CD4-positive, alpha-beta memory T cell (primary cell): ENCODE results near the gene STAT5A. TPM values are rescaled to one million over a fixed set of nuclear protein-coding genes. Genes with fewer than 3 reads are reported as not detected.
A peak's percentile ranks its signal among the peaks of the same experiment; 100 is the strongest.
"Not testable (repeated sequence)": the region's sequence is repeated elsewhere in the genome, so short reads cannot be mapped to it uniquely, and the experiment has no call there.

Source experiments
- CTCF ChIA-PET: fragments of 350-600 bp; sonication (Branson Sonifier 250); formaldehyde crosslinking; loops from one replicate; lab custom pipeline; 2021; ENCODE audit warnings: inconsistent platforms; ENCODE audit not compliant: partially characterized antibody; lab: Charles Lee
- POLR2A ChIA-PET: fragments of 350-600 bp; sonication (Branson Sonifier 250); formaldehyde crosslinking; loops from one replicate; lab custom pipeline; 2021; ENCODE audit not compliant: partially characterized antibody; lab: Charles Lee
- DNase-seq, 5 donors: peaks; one replicate each; pipeline versions ENCODE4 v3.0.0 to v3.0.0-alpha.2; 2020 to 2022; ENCODE audit warnings: mixed read lengths in 1 of 5
- H3K27ac ChIP-seq: one replicate; pipeline ENCODE4 v1.7.0; 2013; ENCODE audit warnings: low read depth, low read length
- H3K27me3 ChIP-seq: 2 replicates; pipeline ENCODE4 v1.7.0; 2013; ENCODE audit warnings: mild to moderate bottlenecking, low read length, moderate library complexity; ENCODE audit not compliant: insufficient read depth
- H3K36me3 ChIP-seq: 2 replicates; pipeline ENCODE4 v1.7.0; 2013; ENCODE audit warnings: mild to moderate bottlenecking, low read length, moderate library complexity; ENCODE audit not compliant: insufficient read depth
- H3K4me1 ChIP-seq: 2 replicates; pipeline ENCODE4 v1.7.0; 2013; ENCODE audit warnings: mild to moderate bottlenecking, low read length, moderate library complexity; ENCODE audit not compliant: insufficient read depth
- H3K4me3 ChIP-seq, 2 donors: one replicate each; pipeline ENCODE4 v1.7.0; 2013; ENCODE audit warnings: low read length in 2 of 2, mild to moderate bottlenecking in 1 of 2
- H3K9me3 ChIP-seq, 2 donors: one replicate each; pipeline ENCODE4 v1.7.0; 2013; ENCODE audit warnings: low read length in 2 of 2, control low read depth in 1 of 2; ENCODE audit not compliant: control insufficient read depth in 1 of 2
- H3K27ac Mint-ChIP-seq, 7 donors: one replicate each; pipeline ENCODE4 v1.8.0; 2020 to 2021; ENCODE audit warnings: mixed read lengths in 7 of 7, mild to moderate bottlenecking in 6 of 7, inconsistent platforms in 3 of 7, moderate library complexity in 3 of 7
- H3K27me3 Mint-ChIP-seq, 2 donors: one replicate each; pipeline ENCODE4 v1.8.0; 2020 to 2021; ENCODE audit warnings: mixed read lengths in 2 of 2
- H3K36me3 Mint-ChIP-seq, 2 donors: one replicate each; pipeline ENCODE4 v1.8.0; 2020 to 2021; ENCODE audit warnings: mixed read lengths in 2 of 2, inconsistent platforms in 1 of 2, mild to moderate bottlenecking in 1 of 2
- H3K4me1 Mint-ChIP-seq, 4 donors: one replicate each; pipeline ENCODE4 v1.8.0; 2020 to 2021; ENCODE audit warnings: mixed read lengths in 4 of 4, mild to moderate bottlenecking in 1 of 4
- H3K4me3 Mint-ChIP-seq, 8 donors: one replicate each; pipeline ENCODE4 v1.8.0; 2020 to 2021; ENCODE audit warnings: mixed read lengths in 8 of 8, mild to moderate bottlenecking in 7 of 8, moderate library complexity in 6 of 8, inconsistent platforms in 3 of 8
- H3K9me3 Mint-ChIP-seq, 8 donors: one replicate each; pipeline ENCODE4 v1.8.0; 2020 to 2021; ENCODE audit warnings: mixed read lengths in 8 of 8, mild to moderate bottlenecking in 5 of 8, inconsistent platforms in 3 of 8, moderate library complexity in 1 of 8
- intact Hi-C: fragments of 100-400 bp; cut with micrococcal nuclease; formaldehyde crosslinking; loops from one replicate; pipeline ENCODE4 v1.15.1; 2023
- polyA plus RNA-seq, 2 donors: library from polyadenylated mRNA; unstranded; fragments of 300-500 nt; fragmentation: Illumina TruSeq; gene quantifications; one replicate each; pipeline ENCODE4 v1.2.3, GENCODE V29; 2021
- total RNA-seq, 2 experiments: library from RNA; stranded (reverse); gene quantifications; one replicate each; pipeline ENCODE4 v1.2.3, GENCODE V29; 2021

The STAT5A gene
- total and polyA plus RNA-seq, 4 experiments from 2014 or later, result 66.7 to 133 (median 112) TPM

DNA sequence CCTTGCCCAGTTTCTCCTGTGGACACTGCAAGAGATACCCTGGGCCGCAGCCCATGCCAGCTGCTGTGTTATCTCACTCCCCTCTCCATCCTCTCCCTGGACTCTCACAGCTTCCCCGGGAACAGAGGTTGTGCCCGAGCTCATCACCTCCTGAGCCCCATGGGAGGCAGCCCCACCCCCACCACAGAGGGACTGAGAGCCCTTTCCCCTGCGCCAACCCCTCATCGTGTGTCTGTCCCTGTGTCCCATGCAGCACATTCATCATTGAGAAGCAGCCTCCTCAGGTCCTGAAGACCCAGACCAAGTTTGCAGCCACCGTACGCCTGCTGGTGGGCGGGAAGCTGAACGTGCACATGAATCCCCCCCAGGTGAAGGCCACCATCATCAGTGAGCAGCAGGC lies 12.7 kb downstream of the STAT5A start:
- H3K27me3 ChIP-seq, result no peaks in the 10 kb centered on the region
- Mint-ChIP-seq H3K4me3 (no peak overlapping the region), H3K27me3 (no peaks in the 10 kb centered on the region), H3K27ac (peak overlapping the region in 2 of 7 donors; percentile 42 to 67), H3K4me1 (peaks cover 5 to 25% (median 14%) of the 10 kb centered on the region in 4 donors), H3K36me3 (peaks cover 48 to 63% of the 10 kb centered on the region in 2 donors), H3K9me3 (no peaks in the 10 kb centered on the region)
- ChIA-PET CTCF (interaction anchor here (1.0 to 3.2 kb wide), 2 partner anchors 11 to 78 kb away, joined by 3 to 18 read pairs; no protein-coding TSS in a partner anchor), POLR2A (interaction anchor here (4.2 kb wide), 1 partner anchor 12 kb away, joined by 19 read pairs; the partner anchor contains the start of gene STAT5A)
- intact Hi-C loops, result no loop called here
- no peak overlapping the region for H3K27ac ChIP-seq
- H3K4me3 ChIP-seq, result no peak overlapping the region
- H3K36me3 ChIP-seq, result peaks cover 61% of the 10 kb centered on the region
- no peaks in the 10 kb centered on the region for H3K9me3 ChIP-seq
- no peak for DNase-seq
- peaks cover 6% of the 10 kb centered on the region for H3K4me1 ChIP-seq

DNA sequence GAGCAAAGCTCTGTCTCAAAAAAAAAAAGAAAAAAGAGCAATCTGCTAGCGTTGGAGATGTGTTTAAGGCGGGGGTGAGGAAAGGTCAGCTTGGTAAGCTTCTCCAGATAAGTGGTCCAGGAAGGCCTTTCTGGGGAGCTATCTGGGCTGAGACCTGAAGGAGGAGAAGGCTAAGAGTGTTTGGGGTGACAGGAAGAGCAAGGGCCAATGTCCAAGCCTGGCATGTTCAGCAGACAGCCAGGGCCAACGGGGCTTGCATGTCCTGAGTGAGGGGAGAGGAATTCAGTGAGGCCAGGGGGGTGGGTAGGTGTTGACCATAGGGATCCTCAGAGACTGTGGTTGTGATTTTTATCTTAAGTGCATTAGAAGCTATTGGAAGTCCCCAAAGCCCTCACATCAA lies 15.4 kb downstream of the STAT5A start:
- no peak overlapping the region for H3K4me3 ChIP-seq
- no peak overlapping the region for H3K27ac ChIP-seq
- H3K4me3 Mint-ChIP-seq, result no peak overlapping the region
- peaks cover 7% of the 10 kb centered on the region for H3K4me1 ChIP-seq
- ChIA-PET CTCF (interaction anchor here (0.8 to 3.2 kb wide), 3 partner anchors 9 to 36 kb away, joined by 3 to 18 read pairs (median 4); no protein-coding TSS in a partner anchor), POLR2A (interaction anchor here (0.6 to 4.2 kb wide), 3 partner anchors 8 to 112 kb away, joined by 3 to 19 read pairs (median 3); partner anchors contain the start of gene STAT5A)
- peaks cover 6 to 27% (median 15%) of the 10 kb centered on the region in 4 donors for H3K4me1 Mint-ChIP-seq
- peaks cover 52 to 71% of the 10 kb centered on the region in 2 donors for H3K36me3 Mint-ChIP-seq
- H3K9me3 ChIP-seq, result no peaks in the 10 kb centered on the region
- no peaks in the 10 kb centered on the region for H3K9me3 Mint-ChIP-seq
- H3K27ac Mint-ChIP-seq, result peak overlapping the region in 3 of 7 donors; percentile 61 to 70 (median 68)
- peaks cover 74% of the 10 kb centered on the region for H3K36me3 ChIP-seq
- no peaks in the 10 kb centered on the region for H3K27me3 Mint-ChIP-seq
- DNase-seq, result no peak
- no peaks in the 10 kb centered on the region for H3K27me3 ChIP-seq
- intact Hi-C loops, result no loop called here

DNA sequence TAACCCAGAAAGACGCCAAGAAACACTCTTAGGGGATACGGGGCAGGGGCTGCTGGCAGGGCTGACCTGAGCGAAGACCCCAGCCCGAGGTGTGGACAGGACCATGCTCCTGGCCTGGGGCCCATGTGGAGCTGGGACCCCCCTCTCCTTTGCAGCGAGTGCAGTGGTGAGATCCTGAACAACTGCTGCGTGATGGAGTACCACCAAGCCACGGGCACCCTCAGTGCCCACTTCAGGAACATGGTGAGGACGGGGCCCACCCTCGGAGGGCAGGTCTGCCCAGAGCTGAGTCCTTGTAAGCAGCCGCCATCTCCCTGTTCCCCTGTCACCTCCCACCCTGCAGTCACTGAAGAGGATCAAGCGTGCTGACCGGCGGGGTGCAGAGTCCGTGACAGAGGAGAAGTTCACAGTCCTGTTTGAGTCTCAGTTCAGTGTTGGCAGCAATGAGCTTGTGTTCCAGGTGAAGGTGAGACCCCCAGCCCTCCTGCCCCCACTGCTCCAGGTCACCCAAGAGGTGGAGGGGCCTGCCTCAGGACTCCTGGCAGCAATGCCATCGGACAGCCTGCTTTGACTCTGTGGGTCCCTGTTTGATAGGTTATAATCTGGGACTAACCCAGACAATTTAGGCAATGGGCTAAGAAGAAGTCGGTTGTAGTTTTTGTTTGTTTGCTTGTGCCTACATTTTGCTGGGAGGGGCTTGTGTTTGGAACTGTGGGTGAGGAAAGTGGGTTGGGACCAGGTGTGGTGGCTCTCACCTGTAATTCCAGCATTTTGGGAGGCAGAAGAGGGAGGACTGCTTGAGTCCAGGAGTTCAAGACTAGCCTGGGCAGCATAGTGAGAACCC lies 16.1 kb downstream of the STAT5A start:
- H3K36me3 Mint-ChIP-seq, result peaks cover 52 to 75% of the 10 kb centered on the region in 2 donors

DNA sequence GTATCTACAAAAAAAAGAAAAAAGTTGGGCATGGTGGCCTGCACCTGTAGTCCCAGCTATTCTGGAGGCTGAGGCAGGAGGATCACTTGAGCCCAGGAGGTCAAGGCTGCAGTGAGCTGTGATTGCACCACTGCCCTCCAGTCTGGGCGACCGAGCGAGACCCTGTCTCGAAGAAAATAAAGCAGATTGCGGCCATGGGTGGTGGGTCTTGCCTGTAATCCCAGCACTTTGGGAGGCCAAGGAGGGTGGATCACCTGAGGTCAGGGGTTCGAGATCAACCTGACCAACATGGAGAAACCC lies 16.7 kb downstream of the STAT5A start:
- H3K4me1 ChIP-seq, H3K9me3 ChIP-seq, H3K27me3 Mint-ChIP-seq, H3K9me3 Mint-ChIP-seq, H3K4me3 Mint-ChIP-seq, DNase-seq, H3K4me3 ChIP-seq, H3K27me3 ChIP-seq, H3K27ac ChIP-seq, intact Hi-C loops: not testable (repeated sequence)
- H3K36me3 ChIP-seq, result peaks cover 79% of the 10 kb centered on the region
- ChIA-PET CTCF (interaction anchor here (0.8 to 2.6 kb wide), 2 partner anchors 8 to 83 kb away, joined by 3 to 10 read pairs; no protein-coding TSS in a partner anchor), POLR2A (interaction anchor here (1.1 to 4.2 kb wide), 2 partner anchors 16 to 84 kb away, joined by 5 to 19 read pairs; partner anchors contain the start of genes STAT3 and STAT5A)
- Mint-ChIP-seq H3K4me1 (peaks cover 6 to 27% (median 18%) of the 10 kb centered on the region in 4 donors), H3K27ac (peak overlapping the region in 3 of 7 donors; percentile 9 to 65 (median 13)), H3K36me3 (peaks cover 56 to 79% of the 10 kb centered on the region in 2 donors)

More for the DNA sequence above, 16.1 kb downstream of the STAT5A start:
- no peaks in the 10 kb centered on the region for H3K9me3 ChIP-seq
- DNase-seq, result no peak
- Mint-ChIP-seq H3K4me3 (peak overlapping the region in 2 of 8 donors; percentile 17 to 35), H3K27ac (peak overlapping the region in 6 of 7 donors; percentile 39 to 91 (median 60)), H3K27me3 (no peaks in the 10 kb centered on the region), H3K9me3 (no peaks in the 10 kb centered on the region), H3K4me1 (peaks cover 6 to 27% (median 16%) of the 10 kb centered on the region in 4 donors)
- intact Hi-C loops, result no loop called here
- no peak overlapping the region for H3K4me3 ChIP-seq
- ChIA-PET CTCF (interaction anchor here (0.8 to 3.2 kb wide), 4 partner anchors 8 to 82 kb away, joined by 3 to 18 read pairs (median 7); no protein-coding TSS in a partner anchor), POLR2A (interaction anchor here (4.2 kb wide), 1 partner anchor 16 kb away, joined by 19 read pairs; the partner anchor contains the start of gene STAT5A)
- peaks cover 7% of the 10 kb centered on the region for H3K4me1 ChIP-seq
- H3K27me3 ChIP-seq, result no peaks in the 10 kb centered on the region
- H3K36me3 ChIP-seq, result peaks cover 75% of the 10 kb centered on the region
- no peak overlapping the region for H3K27ac ChIP-seq

DNA sequence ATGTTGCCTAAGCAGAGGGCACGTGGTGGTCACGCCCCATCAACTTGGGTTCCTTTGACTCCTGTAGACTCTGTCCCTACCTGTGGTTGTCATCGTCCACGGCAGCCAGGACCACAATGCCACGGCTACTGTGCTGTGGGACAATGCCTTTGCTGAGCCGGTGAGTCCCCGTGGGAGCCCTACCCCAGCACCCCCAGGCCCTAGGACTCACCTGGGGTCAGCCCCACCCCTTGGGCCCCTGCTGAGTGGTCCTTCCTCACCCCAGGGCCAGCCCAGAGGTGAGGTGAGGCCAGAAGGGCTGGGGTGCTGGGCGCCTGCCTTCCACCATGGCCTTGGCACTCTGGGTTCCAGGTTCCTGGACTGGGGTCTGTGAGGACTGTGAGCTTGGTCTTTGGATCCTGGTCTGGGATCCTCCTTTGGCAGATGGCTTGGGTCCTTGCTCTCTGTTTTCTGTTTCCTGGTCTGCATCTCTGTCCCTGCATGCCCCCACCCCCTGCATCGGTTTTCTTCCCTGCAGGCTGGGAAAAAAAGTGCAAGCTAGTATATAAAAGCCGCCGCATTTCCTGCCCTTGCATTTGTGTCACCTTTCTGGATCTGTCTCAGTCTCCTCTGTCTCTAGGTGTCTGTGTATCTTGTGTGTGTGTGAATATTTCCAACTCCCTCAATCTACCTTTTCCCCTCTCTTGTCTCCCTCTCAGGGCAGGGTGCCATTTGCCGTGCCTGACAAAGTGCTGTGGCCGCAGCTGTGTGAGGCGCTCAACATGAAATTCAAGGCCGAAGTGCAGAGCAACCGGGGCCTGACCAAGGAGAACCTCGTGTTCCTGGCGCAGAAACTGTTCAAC lies 17.5 kb downstream of the STAT5A start:
- H3K36me3 Mint-ChIP-seq, result peaks cover 56 to 87% of the 10 kb centered on the region in 2 donors
- POLR2A ChIA-PET, result interaction anchor here (1.0 to 1.1 kb wide), 2 partner anchors 16 to 83 kb away, joined by 4 to 5 read pairs; partner anchors contain the start of gene STAT3
- H3K27me3 Mint-ChIP-seq, result no peaks in the 10 kb centered on the region
- peak overlapping the region; percentile 61 to 88 (median 77) for H3K27ac Mint-ChIP-seq
- Histone ChIP-seq H3K27ac (no peak overlapping the region), H3K4me3 (no peak overlapping the region), H3K9me3 (no peaks in the 10 kb centered on the region), H3K36me3 (peaks cover 87% of the 10 kb centered on the region), H3K4me1 (peaks cover 16% of the 10 kb centered on the region), H3K27me3 (no peaks in the 10 kb centered on the region)
- peak in 2 of 5 donors; percentile 23 to 42 for DNase-seq
- intact Hi-C loops, result no loop called here
- CTCF ChIA-PET, result interaction anchor here (0.8 to 2.6 kb wide), 2 partner anchors 54 to 83 kb away, joined by 3 to 10 read pairs; no protein-coding TSS in a partner anchor
- peaks cover 0 to 5% (median 0%) of the 10 kb centered on the region in 8 donors for H3K9me3 Mint-ChIP-seq
- H3K4me3 Mint-ChIP-seq, result peak overlapping the region in 5 of 8 donors; percentile 2 to 68 (median 20)
- H3K4me1 Mint-ChIP-seq, result peaks cover 11 to 35% (median 25%) of the 10 kb centered on the region in 4 donors

DNA sequence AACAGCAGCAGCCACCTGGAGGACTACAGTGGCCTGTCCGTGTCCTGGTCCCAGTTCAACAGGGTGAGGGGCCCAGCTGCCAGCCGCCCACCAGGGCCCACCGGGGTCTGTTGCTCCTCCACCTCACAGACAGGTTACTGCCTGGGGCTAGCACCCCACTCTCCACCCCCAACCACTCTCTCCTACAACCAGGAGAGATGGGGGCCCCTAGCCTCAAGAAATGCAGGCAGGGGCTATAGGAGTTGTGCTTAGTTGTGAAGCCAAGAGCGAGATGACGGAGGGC lies 18.0 kb downstream of the STAT5A start:
- Histone ChIP-seq H3K4me1 (peaks cover 21% of the 10 kb centered on the region), H3K9me3 (no peaks in the 10 kb centered on the region), H3K27ac (no peak overlapping the region), H3K27me3 (no peaks in the 10 kb centered on the region), H3K36me3 (peaks cover 84% of the 10 kb centered on the region), H3K4me3 (no peak overlapping the region)
- intact Hi-C loops, result no loop called here
- H3K4me1 Mint-ChIP-seq, result peaks cover 15 to 40% (median 29%) of the 10 kb centered on the region in 4 donors
- H3K9me3 Mint-ChIP-seq, result peaks cover 0 to 5% (median 0%) of the 10 kb centered on the region in 8 donors
- peaks cover 51 to 87% of the 10 kb centered on the region in 2 donors for H3K36me3 Mint-ChIP-seq
- peak overlapping the region in 3 of 7 donors; percentile 25 to 83 (median 68) for H3K27ac Mint-ChIP-seq
- ChIA-PET CTCF (interaction anchor here (0.8 to 2.6 kb wide), 2 partner anchors 55 to 84 kb away, joined by 3 to 10 read pairs; no protein-coding TSS in a partner anchor), POLR2A (interaction anchor here (1.0 to 1.1 kb wide), 2 partner anchors 17 to 82 kb away, joined by 4 to 5 read pairs; partner anchors contain the start of gene STAT3)
- H3K4me3 Mint-ChIP-seq, result peak overlapping the region in 1 of 8 donors; percentile 7
- H3K27me3 Mint-ChIP-seq, result no peaks in the 10 kb centered on the region
- DNase-seq, result no peak
